ENCODE results near the gene ADAM22. TPM values are rescaled to one million over a fixed set of nuclear protein-coding genes. Genes with fewer than 3 reads are reported as not detected.

Gene ADAM22
- total and polyA plus RNA-seq, 2 experiments from 2014 or later: 2.7 to 18.7 TPM

DNA sequence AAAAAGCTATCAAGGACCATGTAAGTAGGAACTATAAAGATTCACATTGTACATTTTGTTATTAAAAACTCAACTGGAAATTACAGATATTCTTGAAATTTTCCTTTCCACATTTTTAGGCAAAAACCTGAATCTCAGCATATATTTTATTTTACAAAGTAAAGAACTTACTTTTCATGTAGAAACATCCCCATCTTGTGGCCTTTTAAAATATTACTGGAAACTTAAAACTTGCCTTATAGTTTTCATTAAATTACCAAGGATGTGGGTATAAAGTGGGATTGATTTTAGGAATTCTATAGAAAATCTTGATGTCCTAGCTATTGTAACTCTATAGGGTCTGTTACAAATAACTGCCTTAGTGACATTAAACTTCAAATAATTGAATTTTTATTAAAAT, 47.2 kb upstream of the ADAM22 start:
- ATAC-seq (no peak), DNase-seq (ENCODE audit: low spot score) (peak; percentile 57)
- Histone ChIP-seq H3K4me2 (no peak overlapping the region), H2AFZ (no peak overlapping the region), H3K79me2 (replicated peaks; ENCODE audit: insufficient read depth) (peaks cover 74% of the 10 kb centered on the region), H3K4me3 (no peak overlapping the region), H4K20me1 (replicated peaks; ENCODE audit: insufficient read depth) (peaks cover 2% of the 10 kb centered on the region), H3F3A (replicated peaks; ENCODE audit: low read depth) (no peaks in the 10 kb centered on the region), H3K27ac (ENCODE audit: low read depth) (no peak overlapping the region), H3K9me2 (ENCODE audit: insufficient read depth) (no peaks in the 10 kb centered on the region), H3K36me3 (ENCODE audit: insufficient read depth) (peaks cover 14% of the 10 kb centered on the region; the same call in 1 of the 2 replicates), H3K27me3 (ENCODE audit: insufficient read depth) (no peaks in the 10 kb centered on the region), H3K4me1 (ENCODE audit: insufficient read depth) (no peaks in the 10 kb centered on the region)
- Mint-ChIP-seq H3K36me3 (ENCODE audit: low read depth) (peaks cover 69% of the 10 kb centered on the region), H3K27ac (no peak overlapping the region), H3K4me3 (no peak overlapping the region), H3K4me1 (no peaks in the 10 kb centered on the region), H3K27me3 (ENCODE audit: insufficient read depth, low read depth, poor library complexity) (no peaks in the 10 kb centered on the region), H3K9me3 (no peaks in the 10 kb centered on the region)
- no peak for TF ChIP-seq NANOG (IDR thresholded peaks at IDR 0.05; ENCODE audit: borderline replicate concordance)
- TF ChIP-seq, protein P1, sequence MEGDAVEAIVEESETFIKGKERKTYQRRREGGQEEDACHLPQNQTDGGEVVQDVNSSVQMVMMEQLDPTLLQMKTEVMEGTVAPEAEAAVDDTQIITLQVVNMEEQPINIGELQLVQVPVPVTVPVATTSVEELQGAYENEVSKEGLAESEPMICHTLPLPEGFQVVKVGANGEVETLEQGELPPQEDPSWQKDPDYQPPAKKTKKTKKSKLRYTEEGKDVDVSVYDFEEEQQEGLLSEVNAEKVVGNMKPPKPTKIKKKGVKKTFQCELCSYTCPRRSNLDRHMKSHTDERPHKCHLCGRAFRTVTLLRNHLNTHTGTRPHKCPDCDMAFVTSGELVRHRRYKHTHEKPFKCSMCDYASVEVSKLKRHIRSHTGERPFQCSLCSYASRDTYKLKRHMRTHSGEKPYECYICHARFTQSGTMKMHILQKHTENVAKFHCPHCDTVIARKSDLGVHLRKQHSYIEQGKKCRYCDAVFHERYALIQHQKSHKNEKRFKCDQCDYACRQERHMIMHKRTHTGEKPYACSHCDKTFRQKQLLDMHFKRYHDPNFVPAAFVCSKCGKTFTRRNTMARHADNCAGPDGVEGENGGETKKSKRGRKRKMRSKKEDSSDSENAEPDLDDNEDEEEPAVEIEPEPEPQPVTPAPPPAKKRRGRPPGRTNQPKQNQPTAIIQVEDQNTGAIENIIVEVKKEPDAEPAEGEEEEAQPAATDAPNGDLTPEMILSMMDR (conservative IDR thresholded peaks at IDR 0.05; ENCODE audit: low read depth in 2 of 2): peak in 1 of 2 experiments; percentile 61; a peak in 3 of 4 replicates

GRCh38 chr7:87895363-87895762, 38.7 kb upstream of the ADAM22 start:
- Histone ChIP-seq H2AFZ (no peak overlapping the region), H3K4me2 (no peak overlapping the region), H3K4me3 (no peak overlapping the region), H3K27me3 (ENCODE audit: insufficient read depth) (no peaks in the 10 kb centered on the region), H3K79me2 (replicated peaks; ENCODE audit: insufficient read depth) (peaks cover 37% of the 10 kb centered on the region), H3F3A (replicated peaks; ENCODE audit: low read depth) (no peaks in the 10 kb centered on the region), H4K20me1 (replicated peaks; ENCODE audit: insufficient read depth) (no peaks in the 10 kb centered on the region; the same call in none of the 2 replicates), H3K36me3 (ENCODE audit: insufficient read depth) (peaks cover 27% of the 10 kb centered on the region), H3K9me2 (ENCODE audit: insufficient read depth) (no peaks in the 10 kb centered on the region), H3K4me1 (ENCODE audit: insufficient read depth) (no peaks in the 10 kb centered on the region), H3K27ac (ENCODE audit: low read depth) (no peak overlapping the region)
- no peaks in the 10 kb centered on the region for H3K4me1 Mint-ChIP-seq
- H3K4me3 Mint-ChIP-seq: no peak overlapping the region
- DNase-seq (ENCODE audit: low spot score): no peak
- H3K27ac Mint-ChIP-seq: no peak overlapping the region
- no peak for ATAC-seq
- no peaks in the 10 kb centered on the region for H3K27me3 Mint-ChIP-seq (ENCODE audit: insufficient read depth, low read depth, poor library complexity)
- no peaks in the 10 kb centered on the region for H3K9me3 Mint-ChIP-seq
- peaks cover 66% of the 10 kb centered on the region for H3K36me3 Mint-ChIP-seq (ENCODE audit: low read depth)
- TF ChIP-seq JUNB (IDR thresholded peaks at IDR 0.05; ENCODE audit: unreplicated experiment): no peak
- no peak for TF ChIP-seq NANOG (IDR thresholded peaks at IDR 0.05; ENCODE audit: borderline replicate concordance)
- no peak for TF ChIP-seq POLR2AphosphoS5 (IDR thresholded peaks at IDR 0.05; ENCODE audit: low read depth)
- TF ChIP-seq ETS1 (IDR thresholded peaks at IDR 0.05): no peak
- TF ChIP-seq ZNF462 (CRISPR knock-in tag; IDR thresholded peaks at IDR 0.05): no peak
- TF ChIP-seq REST (IDR thresholded peaks at IDR 0.05; ENCODE audit: unreplicated experiment): no peak

Data from GM23338 (cell line).